WTC11 (cell line): ENCODE measurements around the gene GABRG2.

ENCODE experiments used
- ATF6 ChIP-seq: sonication (generic); formaldehyde crosslinking; IDR thresholded peaks from 2 replicates; pipeline ENCODE4 v1.8.1; 2023; ENCODE audit warnings: mild to moderate bottlenecking, missing genetic modification reagents
- CTCF ChIP-seq: fragments of 200-600 bp; IDR thresholded peaks from 2 replicates; pipeline ENCODE4 v1.8.0; 2022; ENCODE audit warnings: antibody characterized with exemption
- ESRRA ChIP-seq: sonication (generic); formaldehyde crosslinking; IDR thresholded peaks from 2 replicates; pipeline ENCODE4 v1.8.1; 2022; ENCODE audit warnings: mild to moderate bottlenecking, missing genetic modification reagents, borderline replicate concordance
- JUN ChIP-seq: sonication (generic); formaldehyde crosslinking; IDR thresholded peaks from 2 replicates; pipeline ENCODE4 v1.8.0; 2023; ENCODE audit warnings: mild to moderate bottlenecking, missing genetic modification reagents
- MYBL2 ChIP-seq: sonication (generic); formaldehyde crosslinking; IDR thresholded peaks from 2 replicates; pipeline ENCODE4 v1.8.1; 2023; ENCODE audit warnings: mild to moderate bottlenecking, moderate library complexity, missing genetic modification reagents
- NR1H2 ChIP-seq: sonication (generic); formaldehyde crosslinking; IDR thresholded peaks from 2 replicates; pipeline ENCODE4 v1.9.0; 2021; ENCODE audit warnings: mild to moderate bottlenecking, moderate library complexity, missing genetic modification reagents
- RELA ChIP-seq: sonication (generic); formaldehyde crosslinking; IDR thresholded peaks from 2 replicates; pipeline ENCODE4 v1.8.1; 2022; ENCODE audit warnings: missing genetic modification reagents, mild to moderate bottlenecking, borderline replicate concordance
- TP53 ChIP-seq: sonication (generic); formaldehyde crosslinking; IDR thresholded peaks from 2 replicates; pipeline ENCODE4 v1.8.1; 2023; ENCODE audit warnings: mild to moderate bottlenecking, missing genetic modification reagents
- USF2 ChIP-seq: sonication (generic); formaldehyde crosslinking; IDR thresholded peaks from 2 replicates; pipeline ENCODE4 v1.8.1; 2023; ENCODE audit warnings: mild to moderate bottlenecking, missing genetic modification reagents, moderate library complexity
- ZNF281 ChIP-seq: sonication (generic); formaldehyde crosslinking; IDR thresholded peaks from 2 replicates; pipeline ENCODE4 v1.8.0; 2023; ENCODE audit warnings: mild to moderate bottlenecking, missing genetic modification reagents

- TF ChIP-seq CTCF: no peak
- no peak for TF ChIP-seq ATF6
- TF ChIP-seq ZNF281 (CRISPR knock-in tag): no peak
- TF ChIP-seq USF2 (CRISPR knock-in tag): no peak
- no peak for TF ChIP-seq RELA
- no peak for TF ChIP-seq JUN (CRISPR knock-in tag)
- no peak for TF ChIP-seq NR1H2
- TF ChIP-seq ESRRA (CRISPR knock-in tag): no peak
- TF ChIP-seq MYBL2 (CRISPR knock-in tag): no peak
- no peak for TF ChIP-seq TP53 (CRISPR knock-in tag)
Measured at GRCh38 chr5:162174358-162174974, 106.9 kb downstream of the GABRG2 start.
